Astrocyte (in vitro differentiated cells and primary cell): ENCODE measurements around the gene VCL.

Experiments used
- EZH2 ChIP-seq: IDR thresholded peaks from 2 replicates; pipeline ENCODE4 v1.6.1; 2012; ENCODE audit warnings: mild to moderate bottlenecking, low read length, inconsistent platforms; ENCODE audit not compliant: insufficient read depth
- TF ChIP-seq, protein P1 (sequence below): IDR thresholded peaks from 2 replicates; pipeline ENCODE4 v1.5.1; 2011; ENCODE audit warnings: low read depth, mild to moderate bottlenecking, inconsistent platforms, low read length, moderate library complexity; ENCODE audit not compliant: insufficient read depth

- TF ChIP-seq EZH2 = no peak
- TF ChIP-seq, protein P1, sequence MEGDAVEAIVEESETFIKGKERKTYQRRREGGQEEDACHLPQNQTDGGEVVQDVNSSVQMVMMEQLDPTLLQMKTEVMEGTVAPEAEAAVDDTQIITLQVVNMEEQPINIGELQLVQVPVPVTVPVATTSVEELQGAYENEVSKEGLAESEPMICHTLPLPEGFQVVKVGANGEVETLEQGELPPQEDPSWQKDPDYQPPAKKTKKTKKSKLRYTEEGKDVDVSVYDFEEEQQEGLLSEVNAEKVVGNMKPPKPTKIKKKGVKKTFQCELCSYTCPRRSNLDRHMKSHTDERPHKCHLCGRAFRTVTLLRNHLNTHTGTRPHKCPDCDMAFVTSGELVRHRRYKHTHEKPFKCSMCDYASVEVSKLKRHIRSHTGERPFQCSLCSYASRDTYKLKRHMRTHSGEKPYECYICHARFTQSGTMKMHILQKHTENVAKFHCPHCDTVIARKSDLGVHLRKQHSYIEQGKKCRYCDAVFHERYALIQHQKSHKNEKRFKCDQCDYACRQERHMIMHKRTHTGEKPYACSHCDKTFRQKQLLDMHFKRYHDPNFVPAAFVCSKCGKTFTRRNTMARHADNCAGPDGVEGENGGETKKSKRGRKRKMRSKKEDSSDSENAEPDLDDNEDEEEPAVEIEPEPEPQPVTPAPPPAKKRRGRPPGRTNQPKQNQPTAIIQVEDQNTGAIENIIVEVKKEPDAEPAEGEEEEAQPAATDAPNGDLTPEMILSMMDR = no peak
These were observed 25.2 kb downstream of the VCL start for GRCh38 chr10:74022926-74023629.
